HEK293T (cell line): ENCODE measurements around the gene NPR3.

Experiments used
- CTCF ChIA-PET: fragments of 350-600 bp; formaldehyde crosslinking; extraction: SDS; loops from one replicate; lab custom pipeline; 2021; ENCODE audit warnings: antibody characterized with exemption, inconsistent platforms; lab: Yijun Ruan, JAX
- POLR2A ChIA-PET: fragments of 350-600 bp; formaldehyde crosslinking; extraction: SDS; loops from one replicate; lab custom pipeline; 2020; ENCODE audit warnings: antibody characterized with exemption, inconsistent platforms; lab: Yijun Ruan, JAX
- DNase-seq: peaks from one replicate; pipeline ENCODE4 v3.0.0; 2012; ENCODE audit warnings: mixed read lengths; ENCODE audit errors: extremely low spot score
- ARNT ChIP-seq: fragments of 450-650 bp; IDR thresholded peaks from 2 replicates; pipeline ENCODE4 v1.6.1; 2017; ENCODE audit warnings: mild to moderate bottlenecking
- BHLHE40 ChIP-seq: fragments of 450-650 bp; IDR thresholded peaks from 2 replicates; pipeline ENCODE4 v1.6.1; 2016; ENCODE audit warnings: mild to moderate bottlenecking, moderate library complexity, borderline replicate concordance
- CTBP1 ChIP-seq: fragments of 450-650 bp; IDR thresholded peaks from 2 replicates; pipeline ENCODE4 v1.6.1; 2016; ENCODE audit warnings: borderline replicate concordance
- ELF4 ChIP-seq: fragments of 450-650 bp; IDR thresholded peaks from 2 replicates; pipeline ENCODE4 v1.6.1; 2017; ENCODE audit warnings: antibody characterized with exemption
- FOXA1 ChIP-seq: fragments of 450-650 bp; IDR thresholded peaks from 2 replicates; pipeline ENCODE4 v1.6.1; 2016; ENCODE audit warnings: mild to moderate bottlenecking
- FOXK2 ChIP-seq: fragments of 450-650 bp; IDR thresholded peaks from 2 replicates; pipeline ENCODE4 v1.6.1; 2016; ENCODE audit warnings: mild to moderate bottlenecking
- FOXM1 ChIP-seq: fragments of 450-650 bp; IDR thresholded peaks from 2 replicates; pipeline ENCODE4 v1.6.1; 2017; ENCODE audit warnings: mild to moderate bottlenecking, borderline replicate concordance
- HDGF ChIP-seq: fragments of 450-650 bp; IDR thresholded peaks from 2 replicates; pipeline ENCODE4 v1.6.1; 2017; ENCODE audit warnings: antibody characterized with exemption, borderline replicate concordance
- L3MBTL2 ChIP-seq: fragments of 450-650 bp; conservative IDR thresholded peaks from 2 replicates; pipeline ENCODE4 v1.6.1; 2016; ENCODE audit warnings: mild to moderate bottlenecking
- LEF1 ChIP-seq: fragments of 450-650 bp; IDR thresholded peaks from 2 replicates; pipeline ENCODE4 v1.6.1; 2017; ENCODE audit warnings: mild to moderate bottlenecking, borderline replicate concordance
- NFRKB ChIP-seq: fragments of 450-650 bp; IDR thresholded peaks from 2 replicates; pipeline ENCODE4 v1.6.1; 2016; ENCODE audit warnings: mild to moderate bottlenecking, moderate library complexity
- SP1 ChIP-seq: fragments of 450-650 bp; IDR thresholded peaks from 2 replicates; pipeline ENCODE4 v1.6.1; 2017
- SUZ12 ChIP-seq: fragments of 450-650 bp; IDR thresholded peaks from 2 replicates; pipeline ENCODE4 v1.6.1; 2016; ENCODE audit warnings: mild to moderate bottlenecking
- TARDBP ChIP-seq: fragments of 450-650 bp; IDR thresholded peaks from 2 replicates; pipeline ENCODE4 v1.6.1; 2016
- ZNF384 ChIP-seq: fragments of 450-650 bp; IDR thresholded peaks from 2 replicates; pipeline ENCODE4 v1.6.1; 2016
- TF ChIP-seq, protein P1 (sequence below): fragments of 450-650 bp; IDR thresholded peaks from 2 replicates; pipeline ENCODE4 v1.6.1; 2016

NPR3 gene

DNA sequence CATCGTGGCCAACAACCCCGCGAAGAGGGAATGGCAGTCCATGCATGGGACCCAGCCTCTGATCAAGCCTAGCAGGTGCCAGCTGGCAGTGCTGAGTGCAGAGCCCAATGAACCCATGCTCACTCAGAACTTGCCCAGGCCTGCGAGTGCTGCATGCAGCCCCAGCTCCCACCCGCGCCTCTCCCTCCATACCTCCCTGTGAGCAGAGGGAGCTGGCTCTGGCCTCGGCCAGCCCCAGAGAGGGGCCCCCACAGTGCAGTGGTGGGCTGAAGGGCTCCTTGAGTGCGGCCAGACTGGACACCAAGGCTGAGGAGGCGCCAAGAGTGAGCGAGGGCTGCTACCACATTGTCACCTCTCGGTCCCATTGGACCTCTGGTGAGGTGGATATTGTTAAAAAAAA, 32.6 kb upstream of the NPR3 start:
- POLR2A ChIA-PET = no interaction called here
- TF ChIP-seq HDGF = no peak
- TF ChIP-seq, protein P1, sequence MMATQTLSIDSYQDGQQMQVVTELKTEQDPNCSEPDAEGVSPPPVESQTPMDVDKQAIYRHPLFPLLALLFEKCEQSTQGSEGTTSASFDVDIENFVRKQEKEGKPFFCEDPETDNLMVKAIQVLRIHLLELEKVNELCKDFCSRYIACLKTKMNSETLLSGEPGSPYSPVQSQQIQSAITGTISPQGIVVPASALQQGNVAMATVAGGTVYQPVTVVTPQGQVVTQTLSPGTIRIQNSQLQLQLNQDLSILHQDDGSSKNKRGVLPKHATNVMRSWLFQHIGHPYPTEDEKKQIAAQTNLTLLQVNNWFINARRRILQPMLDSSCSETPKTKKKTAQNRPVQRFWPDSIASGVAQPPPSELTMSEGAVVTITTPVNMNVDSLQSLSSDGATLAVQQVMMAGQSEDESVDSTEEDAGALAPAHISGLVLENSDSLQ = no peak
- CTCF ChIA-PET = no interaction called here
- DNase-seq = no peak

DNA sequence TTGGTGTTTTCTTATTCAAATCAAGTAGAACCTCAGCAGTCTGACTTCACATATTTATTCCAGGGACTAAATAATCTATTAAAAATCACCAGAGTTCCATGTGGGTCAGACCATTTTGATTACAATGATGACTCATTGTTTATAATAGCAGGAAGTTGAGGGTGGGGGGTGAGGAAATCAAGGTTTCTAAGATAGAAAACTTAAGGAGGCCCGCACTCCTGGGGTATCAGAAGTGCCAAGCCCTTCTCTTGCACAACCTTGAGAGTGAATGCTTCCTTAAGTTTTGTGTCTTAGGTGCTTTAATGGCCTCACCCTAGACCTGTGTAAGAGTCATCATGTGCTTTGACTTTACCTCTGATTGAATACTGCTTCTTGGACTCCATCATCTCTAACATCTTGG, 31.9 kb upstream of the NPR3 start:
- POLR2A ChIA-PET = no interaction called here
- no peak for DNase-seq
- TF ChIP-seq, protein P1 = no peak
- TF ChIP-seq BHLHE40 (no peak), SP1 (no peak), NFRKB (no peak), CTBP1 (no peak), HDGF (no peak), FOXM1 (no peak), FOXA1 (no peak), ARNT (no peak), L3MBTL2 (no peak), ELF4 (no peak), ZNF384 (no peak), TARDBP (no peak), FOXK2 (no peak), LEF1 (no peak), SUZ12 (no peak)
- CTCF ChIA-PET = no interaction called here

DNA sequence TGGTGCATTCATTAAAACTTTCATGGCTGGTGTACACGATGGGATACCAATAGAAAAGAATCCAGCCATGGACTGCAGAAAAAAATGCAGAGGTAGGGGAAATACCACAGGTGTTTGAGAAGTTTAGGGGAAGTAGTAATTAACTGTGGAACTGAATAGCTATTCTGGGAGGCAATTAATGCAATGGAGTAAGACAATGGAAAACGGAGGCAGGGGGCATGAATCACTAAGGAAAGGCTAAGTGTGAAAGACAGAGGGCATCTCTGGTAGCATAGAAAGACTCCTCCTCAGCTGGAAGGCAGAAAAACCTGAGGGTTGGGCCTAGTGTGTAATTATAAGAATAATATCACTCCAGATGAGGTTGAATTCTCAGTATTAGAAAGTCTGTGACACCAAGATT, 30.9 kb upstream of the NPR3 start:
- TF ChIP-seq ARNT (no peak), TARDBP (no peak), ZNF384 (no peak), L3MBTL2 (no peak), FOXK2 (no peak), FOXA1 (no peak), HDGF (no peak), SUZ12 (no peak), NFRKB (no peak), CTBP1 (no peak), ELF4 (no peak), LEF1 (no peak), FOXM1 (no peak), SP1 (no peak), BHLHE40 (no peak)
- TF ChIP-seq, protein P1 = no peak
- no peak for DNase-seq
- POLR2A ChIA-PET = no interaction called here
- CTCF ChIA-PET = no interaction called here

DNA sequence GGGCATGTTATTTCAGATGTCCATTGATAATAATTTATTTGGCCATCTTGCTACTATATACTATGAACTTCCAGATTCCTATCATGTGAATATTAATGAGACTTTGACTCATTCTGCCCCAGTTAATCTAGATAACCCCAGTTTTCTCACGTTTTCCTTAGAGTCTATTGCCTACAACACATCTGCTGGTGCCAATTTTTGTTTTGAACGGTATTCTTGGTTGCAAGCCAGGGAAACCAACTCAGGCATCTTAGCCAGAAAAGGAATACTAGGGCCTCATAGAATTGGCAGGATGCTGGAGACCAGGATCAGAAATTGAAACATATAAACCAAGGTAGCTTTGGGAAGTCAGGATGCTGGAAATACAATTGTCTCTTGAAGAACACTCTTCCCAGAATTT, 28.0 kb upstream of the NPR3 start:
- TF ChIP-seq TARDBP (no peak), FOXA1 (no peak), ARNT (no peak), BHLHE40 (no peak), ZNF384 (no peak), HDGF (no peak), FOXM1 (no peak), FOXK2 (no peak), SP1 (no peak), SUZ12 (no peak), LEF1 (no peak), L3MBTL2 (no peak), CTBP1 (no peak), NFRKB (no peak), ELF4 (no peak)
- TF ChIP-seq, protein P1 = no peak
- ChIA-PET CTCF (no interaction called here), POLR2A (no interaction called here)
- DNase-seq = no peak

DNA sequence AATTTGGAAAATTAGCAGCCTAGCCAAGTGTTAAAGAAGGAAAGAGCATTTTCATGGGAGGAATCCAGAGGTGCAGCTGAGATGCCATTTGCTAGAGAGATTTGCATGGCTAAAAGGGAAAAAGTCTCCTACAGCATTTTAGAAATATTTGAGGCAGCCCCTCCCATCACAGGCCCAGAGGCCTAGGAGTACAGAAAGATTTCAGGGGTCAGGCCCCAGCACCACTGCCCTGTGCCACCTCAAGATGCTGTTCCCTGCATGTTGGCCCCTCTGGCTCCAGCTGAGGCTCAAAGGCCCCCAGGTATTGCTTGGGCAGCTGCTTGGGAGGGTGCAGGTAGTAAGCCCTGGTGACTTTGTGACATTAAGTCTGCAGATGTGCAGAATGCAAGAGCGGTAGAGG, 26.9 kb upstream of the NPR3 start:
- TF ChIP-seq L3MBTL2 (no peak), BHLHE40 (no peak), FOXK2 (no peak), SUZ12 (no peak), ELF4 (no peak)
- DNase-seq = no peak
- CTCF ChIA-PET = no interaction called here
- POLR2A ChIA-PET = no interaction called here

DNA sequence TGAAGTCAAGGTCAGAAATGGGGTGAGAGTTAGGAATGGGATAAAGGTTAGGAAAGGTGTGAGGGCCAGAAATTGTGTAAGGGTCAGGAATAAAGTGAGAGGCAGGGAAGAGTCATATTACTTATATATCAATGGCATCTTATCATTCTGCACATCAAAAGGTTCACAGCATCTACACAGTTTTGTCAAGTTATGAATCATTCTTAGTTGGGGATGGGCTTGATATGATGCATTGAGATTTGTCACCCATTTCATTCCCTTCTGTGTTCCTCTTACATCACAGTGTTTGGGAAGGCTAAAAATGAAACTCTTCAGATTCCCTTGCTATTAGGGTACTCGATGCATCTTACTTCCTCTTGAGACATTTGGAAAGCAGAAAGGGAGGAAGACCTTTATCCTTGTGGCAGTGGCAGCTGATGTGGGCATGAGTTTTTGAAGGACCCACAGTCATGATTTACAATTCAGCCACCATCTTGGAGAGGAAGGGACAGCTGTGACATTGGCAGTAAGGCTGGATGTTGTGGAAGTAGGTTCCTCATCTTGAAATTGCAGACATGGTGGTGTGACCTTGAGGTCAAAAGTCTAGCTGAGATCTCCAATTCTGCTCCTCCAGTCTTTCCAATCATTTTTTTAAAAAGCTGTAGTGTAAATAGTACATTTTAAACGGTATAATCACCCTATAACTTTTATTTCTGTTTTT, 24.2 kb upstream of the NPR3 start:
- ChIA-PET CTCF (no interaction called here), POLR2A (no interaction called here)
- DNase-seq = no peak
- TF ChIP-seq SP1 (no peak), CTBP1 (no peak)

DNA sequence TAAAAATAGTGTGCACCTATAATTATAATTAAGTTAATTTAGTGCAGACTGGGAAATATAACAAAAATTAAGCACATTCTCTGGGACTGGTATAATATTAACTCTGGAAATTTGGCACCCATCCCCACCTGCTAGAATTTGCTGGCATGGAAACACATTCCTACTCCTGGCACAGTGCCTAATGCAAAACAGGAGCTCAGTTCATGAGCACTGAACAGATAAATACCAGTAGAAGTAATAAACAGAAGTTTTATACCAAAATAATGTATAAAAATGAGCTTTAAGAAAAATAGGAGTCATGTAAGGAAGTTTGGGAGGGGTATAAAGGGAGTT, 23.7 kb upstream of the NPR3 start:
- POLR2A ChIA-PET = no interaction called here
- no peak for DNase-seq
- TF ChIP-seq ELF4 (no peak), BHLHE40 (no peak), NFRKB (no peak), SP1 (no peak), FOXA1 (no peak), FOXM1 (no peak), TARDBP (no peak), LEF1 (no peak), CTBP1 (no peak), HDGF (no peak), L3MBTL2 (no peak), FOXK2 (no peak), SUZ12 (no peak), ZNF384 (no peak)
- TF ChIP-seq, protein P1 = no peak
- CTCF ChIA-PET = no interaction called here
